SJCRH30 (cell line): Measurements from ENCODE around the gene TBC1D4. TPM values are rescaled to one million over a fixed set of nuclear protein-coding genes. Genes with fewer than 3 reads are reported as not detected.

Experiments
- DNase-seq, 2 experiments: peaks; one replicate each; pipeline ENCODE4 v3.0.0-alpha.2; 2015 to 2020
- H3K27ac ChIP-seq: fragments of 250-450 bp; sonication (Bioruptor Pico); 2 replicates; pipeline ENCODE4 v1.5.1; 2020; ENCODE audit warnings: mild to moderate bottlenecking, moderate library complexity
- H3K27me3 ChIP-seq: fragments of 250-450 bp; sonication (Bioruptor Pico); 2 replicates; pipeline ENCODE4 v1.5.1; 2020; ENCODE audit warnings: mild to moderate bottlenecking, moderate library complexity
- H3K36me3 ChIP-seq: fragments of 250-450 bp; sonication (Bioruptor Pico); 2 replicates; pipeline ENCODE4 v1.5.1; 2020; ENCODE audit warnings: mild to moderate bottlenecking, moderate library complexity
- H3K4me1 ChIP-seq: fragments of 250-450 bp; sonication (Bioruptor Pico); 2 replicates; pipeline ENCODE4 v1.5.1; 2020; ENCODE audit warnings: mild to moderate bottlenecking, moderate library complexity
- H3K4me3 ChIP-seq: fragments of 250-450 bp; sonication (Bioruptor Pico); 2 replicates; pipeline ENCODE4 v1.5.1; 2020; ENCODE audit warnings: mild to moderate bottlenecking, moderate library complexity
- H3K9me3 ChIP-seq: fragments of 250-450 bp; sonication (Bioruptor Pico); replicated peaks from 2 replicates; pipeline ENCODE4 v1.5.1; 2020; ENCODE audit warnings: mild to moderate bottlenecking, moderate library complexity
- total RNA-seq: library from RNA; depleted of rRNA; stranded (reverse); fragments of >200 nt; shearing (Covaris generic); gene quantifications from 2 replicates; pipeline ENCODE4 v1.2.3, GENCODE V29; 2014

The TBC1D4 gene
- total RNA-seq, 1 experiment from 2014 or later: 18.4 TPM

- no peaks in the 10 kb centered on the region for H3K9me3 ChIP-seq
- no peak for DNase-seq
- no peaks in the 10 kb centered on the region for H3K4me1 ChIP-seq
- H3K27me3 ChIP-seq: no peaks in the 10 kb centered on the region
- H3K36me3 ChIP-seq: peaks cover 9% of the 10 kb centered on the region
- no peak overlapping the region for H3K4me3 ChIP-seq
- H3K27ac ChIP-seq: no peak overlapping the region
These were observed 147.1 kb downstream of the TBC1D4 start for GRCh38 chr13:75334634-75335447.

- H3K4me3 ChIP-seq: no peak overlapping the region
- H3K27me3 ChIP-seq: no peaks in the 10 kb centered on the region
- H3K36me3 ChIP-seq: peaks cover 9% of the 10 kb centered on the region
- no peak overlapping the region for H3K27ac ChIP-seq
- no peak for DNase-seq
- H3K9me3 ChIP-seq: no peaks in the 10 kb centered on the region
- no peaks in the 10 kb centered on the region for H3K4me1 ChIP-seq
These were observed 148.9 kb downstream of the TBC1D4 start for GRCh38 chr13:75333103-75333502.

GRCh38 chr13:75331792-75332349 is 150.1 kb downstream of the TBC1D4 start:
- peaks cover 9% of the 10 kb centered on the region for H3K36me3 ChIP-seq
- no peaks in the 10 kb centered on the region for H3K4me1 ChIP-seq
- H3K4me3 ChIP-seq: no peak overlapping the region
- no peaks in the 10 kb centered on the region for H3K27me3 ChIP-seq
- H3K9me3 ChIP-seq: no peaks in the 10 kb centered on the region
- no peak overlapping the region for H3K27ac ChIP-seq
- no peak for DNase-seq

- Histone ChIP-seq H3K36me3 (peaks cover 4% of the 10 kb centered on the region), H3K9me3 (no peaks in the 10 kb centered on the region), H3K4me1 (no peaks in the 10 kb centered on the region), H3K27ac (no peak overlapping the region), H3K4me3 (no peak overlapping the region), H3K27me3 (no peaks in the 10 kb centered on the region)
- DNase-seq: no peak
These were observed 151.2 kb downstream of the TBC1D4 start for GRCh38 chr13:75330770-75331169.

GRCh38 chr13:75329723-75330122 is 152.2 kb downstream of the TBC1D4 start:
- Histone ChIP-seq H3K36me3 (no peaks in the 10 kb centered on the region; the same call in 1 of the 2 replicates), H3K27me3 (no peaks in the 10 kb centered on the region), H3K4me3 (no peak overlapping the region)

DNA sequence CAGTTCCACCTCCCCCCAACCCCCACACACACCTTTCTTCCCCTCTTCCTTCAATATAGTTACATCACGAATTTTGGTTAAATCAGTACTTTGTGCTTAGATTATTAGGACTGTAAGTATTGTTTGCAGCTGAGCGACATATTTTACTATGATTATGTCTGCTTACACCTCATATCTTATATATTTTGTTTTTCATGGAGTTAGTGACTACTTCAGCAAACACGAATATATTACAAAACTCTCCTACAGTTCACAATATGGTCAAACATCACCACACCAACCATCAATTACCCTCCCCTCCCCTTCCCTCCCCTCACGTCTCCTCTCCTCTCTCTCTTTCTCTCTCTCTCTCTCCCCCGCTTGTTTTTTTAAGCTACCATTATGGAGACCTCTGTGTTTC is 152.9 kb downstream of the TBC1D4 start:
- Histone ChIP-seq H3K9me3 (no peaks in the 10 kb centered on the region), H3K4me1 (no peaks in the 10 kb centered on the region), H3K36me3 (no peaks in the 10 kb centered on the region; the same call in 1 of the 2 replicates), H3K27me3 (no peaks in the 10 kb centered on the region), H3K27ac (no peak overlapping the region), H3K4me3 (no peak overlapping the region)
- DNase-seq: no peak

More at GRCh38 chr13:75329723-75330122, 152.2 kb downstream of the TBC1D4 start:
- Histone ChIP-seq H3K4me1 (no peaks in the 10 kb centered on the region), H3K27ac (no peak overlapping the region), H3K9me3 (no peaks in the 10 kb centered on the region)
- DNase-seq: no peak

- H3K9me3 ChIP-seq: no peaks in the 10 kb centered on the region
- no peak for DNase-seq
- no peak overlapping the region for H3K27ac ChIP-seq
- no peak overlapping the region for H3K4me3 ChIP-seq
- no peaks in the 10 kb centered on the region for H3K27me3 ChIP-seq
- no peaks in the 10 kb centered on the region for H3K4me1 ChIP-seq
- no peaks in the 10 kb centered on the region; the same call in 1 of the 2 replicates for H3K36me3 ChIP-seq
These were observed 154.8 kb downstream of the TBC1D4 start for GRCh38 chr13:75327135-75327510.

GRCh38 chr13:75326173-75327134 is 155.5 kb downstream of the TBC1D4 start:
- H3K27me3 ChIP-seq: no peaks in the 10 kb centered on the region
- no peaks in the 10 kb centered on the region for H3K9me3 ChIP-seq
- no peak overlapping the region for H3K4me3 ChIP-seq
- no peak overlapping the region for H3K27ac ChIP-seq
- no peaks in the 10 kb centered on the region; the same call in 1 of the 2 replicates for H3K36me3 ChIP-seq
- H3K4me1 ChIP-seq: no peaks in the 10 kb centered on the region
- DNase-seq: no peak

DNA sequence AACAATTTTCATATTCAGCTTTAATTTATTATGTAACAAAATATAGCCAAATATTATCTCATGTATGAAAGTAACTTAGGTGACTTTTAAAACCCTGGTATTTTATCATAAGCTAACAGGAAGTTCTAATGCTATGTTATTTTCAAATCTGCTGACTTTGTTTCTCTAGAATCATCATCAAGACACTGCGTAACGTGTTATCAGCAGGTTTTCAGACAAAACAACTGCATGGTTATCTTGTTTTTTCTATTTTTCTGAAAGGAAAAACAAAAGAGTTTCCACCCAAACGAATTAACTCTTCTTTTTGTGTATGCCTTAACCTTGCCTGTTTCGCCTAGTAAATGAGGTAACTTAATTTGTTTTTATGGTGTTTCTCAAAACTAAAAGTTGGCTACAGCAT is 156.3 kb downstream of the TBC1D4 start:
- no peak for DNase-seq
- Histone ChIP-seq H3K9me3 (no peaks in the 10 kb centered on the region), H3K36me3 (no peaks in the 10 kb centered on the region; the same call in 1 of the 2 replicates), H3K27ac (no peak overlapping the region), H3K4me1 (no peaks in the 10 kb centered on the region), H3K27me3 (no peaks in the 10 kb centered on the region), H3K4me3 (no peak overlapping the region)

- Histone ChIP-seq H3K27ac (no peak overlapping the region), H3K4me1 (no peaks in the 10 kb centered on the region), H3K36me3 (no peaks in the 10 kb centered on the region; the same call in 1 of the 2 replicates), H3K9me3 (no peaks in the 10 kb centered on the region), H3K27me3 (no peaks in the 10 kb centered on the region), H3K4me3 (no peak overlapping the region)
- no peak for DNase-seq
These were observed 157.5 kb downstream of the TBC1D4 start for GRCh38 chr13:75324413-75324940.

GRCh38 chr13:75321084-75321483 is 160.9 kb downstream of the TBC1D4 start:
- no peaks in the 10 kb centered on the region for H3K9me3 ChIP-seq

DNA sequence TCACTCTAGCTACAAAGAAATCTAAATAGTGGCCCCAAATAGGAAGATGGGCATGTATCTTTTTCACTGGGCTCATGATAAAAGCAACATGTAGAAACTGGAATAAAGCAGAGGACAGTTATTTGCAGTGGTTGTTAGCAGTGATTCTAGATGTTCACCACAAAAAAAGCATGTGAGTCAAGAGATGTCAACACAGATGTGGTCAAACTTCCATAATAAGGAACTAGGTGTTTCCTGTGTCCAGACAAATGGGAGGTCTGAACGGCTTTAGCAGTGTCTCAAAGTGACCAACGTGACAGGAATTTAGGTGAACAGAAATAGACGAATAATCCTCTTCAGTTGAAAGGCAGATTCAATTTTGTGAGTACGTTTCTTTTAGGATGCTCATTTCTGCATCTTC is 162.7 kb downstream of the TBC1D4 start:
- DNase-seq: no peak
- H3K27ac ChIP-seq: no peak overlapping the region

More at GRCh38 chr13:75321084-75321483, 160.9 kb downstream of the TBC1D4 start:
- Histone ChIP-seq H3K27ac (no peak overlapping the region), H3K27me3 (no peaks in the 10 kb centered on the region), H3K36me3 (no peaks in the 10 kb centered on the region; the same call in 1 of the 2 replicates), H3K4me3 (no peak overlapping the region), H3K4me1 (no peaks in the 10 kb centered on the region)
- DNase-seq: no peak

DNA sequence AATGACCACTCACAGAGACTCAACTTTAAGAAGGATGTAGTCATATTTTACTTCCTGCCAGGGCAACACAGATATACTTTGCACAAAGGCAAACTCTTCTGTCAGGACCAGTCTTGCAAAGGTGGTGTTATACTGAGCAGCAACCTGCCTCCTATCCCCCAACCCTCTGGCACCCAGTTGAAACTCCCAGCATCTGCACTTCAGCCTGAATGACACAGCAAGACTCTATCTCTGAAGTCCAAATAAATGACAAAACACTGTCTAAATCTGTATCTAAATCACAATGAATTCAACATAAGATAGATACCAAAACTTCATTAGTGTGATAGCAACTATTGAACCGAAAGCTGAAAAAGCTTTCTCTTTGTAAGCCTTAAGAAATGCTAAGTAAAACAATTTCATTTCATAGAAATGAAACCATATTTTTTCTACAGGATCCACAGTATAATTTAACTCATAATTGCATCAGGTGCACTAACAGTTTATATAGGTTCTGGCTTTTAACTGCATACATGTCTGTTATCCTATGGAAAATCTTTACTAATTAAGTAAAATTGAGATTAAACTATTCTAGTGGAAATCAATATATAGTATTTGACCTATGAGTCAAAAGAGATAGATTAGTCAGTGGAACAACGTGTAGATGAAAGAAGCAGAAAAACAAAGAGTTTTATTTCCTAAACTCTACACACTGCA is 163.7 kb downstream of the TBC1D4 start:
- H3K27ac ChIP-seq: no peak overlapping the region
- no peaks in the 10 kb centered on the region for H3K4me1 ChIP-seq
- no peaks in the 10 kb centered on the region for H3K36me3 ChIP-seq
- H3K4me3 ChIP-seq: no peak overlapping the region
- DNase-seq: no peak
- H3K27me3 ChIP-seq: no peaks in the 10 kb centered on the region
- H3K9me3 ChIP-seq: no peaks in the 10 kb centered on the region

More for the DNA sequence above, 162.7 kb downstream of the TBC1D4 start:
- no peaks in the 10 kb centered on the region for H3K4me1 ChIP-seq
- no peaks in the 10 kb centered on the region for H3K27me3 ChIP-seq
- H3K9me3 ChIP-seq: no peaks in the 10 kb centered on the region
- no peak overlapping the region for H3K4me3 ChIP-seq
- no peaks in the 10 kb centered on the region for H3K36me3 ChIP-seq

DNA sequence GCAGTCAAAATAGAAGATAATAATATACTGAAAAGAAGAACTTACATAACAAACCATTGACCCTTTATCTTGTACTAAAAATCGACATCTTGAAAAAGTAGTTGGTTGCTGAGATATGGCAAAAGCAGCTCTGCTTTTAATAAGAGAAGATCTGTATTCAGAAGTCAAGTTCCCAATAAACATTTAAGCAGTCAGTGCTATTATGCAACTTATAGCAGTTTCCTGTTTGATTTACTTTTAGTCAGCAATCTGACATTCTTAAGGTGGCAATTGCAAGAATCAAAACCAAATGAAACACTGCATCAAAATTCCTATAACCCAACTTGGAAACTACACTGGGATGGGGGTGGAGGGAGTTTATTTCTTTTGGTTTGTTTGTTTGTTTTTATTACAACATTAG is 165.5 kb downstream of the TBC1D4 start:
- Histone ChIP-seq H3K27ac (no peak overlapping the region), H3K4me1 (no peaks in the 10 kb centered on the region), H3K4me3 (no peak overlapping the region), H3K36me3 (no peaks in the 10 kb centered on the region), H3K27me3 (no peaks in the 10 kb centered on the region), H3K9me3 (no peaks in the 10 kb centered on the region)
- DNase-seq: no peak
